GM13976 (cell line): Measurements from ENCODE around the gene IER5.
A peak's percentile ranks its signal among the peaks of the same experiment; 100 is the strongest.

Experiments
- DNase-seq: peaks from one replicate; pipeline ENCODE4 v3.0.0; 2012; ENCODE audit warnings: low spot score
- in situ Hi-C: fragments of 300-500 bp; cut with MboI; formaldehyde crosslinking; loops from one replicate; pipeline ENCODE4 v1.12.0; 2022; ENCODE audit warnings: low sequenced_read_pairs, mixed read lengths, inconsistent platforms; ENCODE audit not compliant: unreplicated experiment
- TF ChIP-seq, protein P1 (sequence below): IDR thresholded peaks from 2 replicates; pipeline ENCODE4 v1.5.1; 2012; ENCODE audit warnings: borderline replicate concordance, mild to moderate bottlenecking; ENCODE audit not compliant: insufficient read depth; ENCODE audit errors: extremely low read depth, missing control alignments, control extremely low read depth

The IER5 gene

DNA sequence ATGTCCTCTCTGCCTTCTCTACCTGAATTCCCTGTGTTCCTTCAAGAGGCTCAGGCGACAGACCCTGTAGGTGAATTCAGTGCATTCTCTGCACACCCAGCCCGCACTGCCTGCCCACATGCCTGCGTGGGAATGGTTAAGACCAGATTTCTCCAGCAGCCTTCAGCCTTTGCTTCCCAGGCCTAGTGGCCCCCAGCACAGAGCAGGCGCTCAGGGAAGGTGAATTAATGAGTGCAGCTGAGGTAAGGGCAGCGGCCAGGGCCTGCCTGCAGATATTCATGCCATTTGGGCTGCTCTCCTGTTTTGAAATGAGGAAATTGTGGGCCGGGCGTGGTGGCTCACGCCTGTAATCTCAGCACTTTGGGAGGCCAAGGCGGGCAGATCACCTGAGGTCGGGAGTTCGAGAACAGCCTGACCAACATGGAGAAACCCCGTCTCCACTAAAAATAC, 45.5 kb downstream of the IER5 start:
- in situ Hi-C loops = no loop called here
- TF ChIP-seq, protein P1, sequence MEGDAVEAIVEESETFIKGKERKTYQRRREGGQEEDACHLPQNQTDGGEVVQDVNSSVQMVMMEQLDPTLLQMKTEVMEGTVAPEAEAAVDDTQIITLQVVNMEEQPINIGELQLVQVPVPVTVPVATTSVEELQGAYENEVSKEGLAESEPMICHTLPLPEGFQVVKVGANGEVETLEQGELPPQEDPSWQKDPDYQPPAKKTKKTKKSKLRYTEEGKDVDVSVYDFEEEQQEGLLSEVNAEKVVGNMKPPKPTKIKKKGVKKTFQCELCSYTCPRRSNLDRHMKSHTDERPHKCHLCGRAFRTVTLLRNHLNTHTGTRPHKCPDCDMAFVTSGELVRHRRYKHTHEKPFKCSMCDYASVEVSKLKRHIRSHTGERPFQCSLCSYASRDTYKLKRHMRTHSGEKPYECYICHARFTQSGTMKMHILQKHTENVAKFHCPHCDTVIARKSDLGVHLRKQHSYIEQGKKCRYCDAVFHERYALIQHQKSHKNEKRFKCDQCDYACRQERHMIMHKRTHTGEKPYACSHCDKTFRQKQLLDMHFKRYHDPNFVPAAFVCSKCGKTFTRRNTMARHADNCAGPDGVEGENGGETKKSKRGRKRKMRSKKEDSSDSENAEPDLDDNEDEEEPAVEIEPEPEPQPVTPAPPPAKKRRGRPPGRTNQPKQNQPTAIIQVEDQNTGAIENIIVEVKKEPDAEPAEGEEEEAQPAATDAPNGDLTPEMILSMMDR = no peak
- DNase-seq = no peak

DNA sequence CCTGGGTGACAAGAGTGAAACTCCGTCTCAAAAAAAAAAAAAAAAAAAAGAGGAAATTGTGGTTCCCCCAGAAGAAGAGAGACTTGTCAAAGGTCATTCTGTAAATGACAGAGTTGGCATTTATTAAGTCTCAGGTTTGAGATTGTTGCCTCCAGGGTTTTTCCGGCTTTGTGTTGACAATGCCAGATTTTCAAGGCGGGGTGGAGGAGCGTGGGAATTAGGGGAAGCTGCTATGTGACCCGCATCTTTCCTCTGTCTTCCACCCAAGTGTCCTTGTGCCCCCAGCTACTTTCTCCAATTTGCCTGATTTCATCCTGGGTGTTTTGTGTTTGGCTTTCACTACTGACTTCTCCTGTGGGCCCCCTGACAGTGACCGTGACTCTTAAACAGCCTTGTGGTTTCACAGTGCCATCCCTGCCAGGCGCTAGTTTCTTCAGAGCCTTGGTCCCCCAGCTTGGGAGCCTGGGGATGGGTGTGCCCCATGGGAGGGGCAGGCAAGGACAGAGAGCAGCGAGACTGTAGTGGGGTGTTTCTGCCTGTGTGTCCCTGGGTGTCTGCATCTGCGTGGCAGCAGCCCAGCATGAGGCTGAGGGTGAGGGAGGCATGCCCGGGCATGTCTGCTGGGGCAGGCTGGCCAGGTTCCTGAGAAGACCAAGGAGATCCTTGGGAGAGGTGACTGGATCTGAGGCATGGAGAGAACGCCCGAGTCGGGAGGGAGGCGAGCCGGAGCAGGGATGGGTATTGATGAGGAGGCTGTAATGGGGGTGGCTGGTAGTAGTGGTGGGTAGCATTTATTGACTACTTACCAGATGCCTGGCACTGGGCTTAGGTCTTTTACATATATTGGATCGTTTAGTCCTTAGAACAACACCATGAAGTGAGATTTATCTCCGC, 46.3 kb downstream of the IER5 start:
- in situ Hi-C loops = loop anchor here (5.0 kb wide), 1 partner anchor 42 kb away; no protein-coding TSS in a partner anchor
- peak; percentile 68 for DNase-seq
- TF ChIP-seq, protein P1 = no peak

DNA sequence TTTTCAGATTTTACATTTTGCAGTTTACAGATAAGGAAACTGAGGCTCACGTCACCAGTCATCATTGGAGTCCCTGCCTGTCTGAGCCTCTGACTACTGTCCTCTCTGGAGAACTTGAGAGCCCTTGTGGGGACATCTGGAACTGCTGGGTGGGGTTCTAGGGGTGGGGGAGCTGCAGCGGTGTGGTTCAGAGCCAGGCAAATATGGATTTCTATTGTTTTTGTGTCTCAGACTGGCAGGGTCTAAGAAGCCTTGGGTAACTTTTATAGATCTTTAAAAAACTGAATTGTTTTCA, 46.9 kb downstream of the IER5 start:
- TF ChIP-seq, protein P1 = no peak
- in situ Hi-C loops = loop anchor here (5.0 kb wide), 1 partner anchor 43 kb away; no protein-coding TSS in a partner anchor
- peak; percentile 52 for DNase-seq

DNA sequence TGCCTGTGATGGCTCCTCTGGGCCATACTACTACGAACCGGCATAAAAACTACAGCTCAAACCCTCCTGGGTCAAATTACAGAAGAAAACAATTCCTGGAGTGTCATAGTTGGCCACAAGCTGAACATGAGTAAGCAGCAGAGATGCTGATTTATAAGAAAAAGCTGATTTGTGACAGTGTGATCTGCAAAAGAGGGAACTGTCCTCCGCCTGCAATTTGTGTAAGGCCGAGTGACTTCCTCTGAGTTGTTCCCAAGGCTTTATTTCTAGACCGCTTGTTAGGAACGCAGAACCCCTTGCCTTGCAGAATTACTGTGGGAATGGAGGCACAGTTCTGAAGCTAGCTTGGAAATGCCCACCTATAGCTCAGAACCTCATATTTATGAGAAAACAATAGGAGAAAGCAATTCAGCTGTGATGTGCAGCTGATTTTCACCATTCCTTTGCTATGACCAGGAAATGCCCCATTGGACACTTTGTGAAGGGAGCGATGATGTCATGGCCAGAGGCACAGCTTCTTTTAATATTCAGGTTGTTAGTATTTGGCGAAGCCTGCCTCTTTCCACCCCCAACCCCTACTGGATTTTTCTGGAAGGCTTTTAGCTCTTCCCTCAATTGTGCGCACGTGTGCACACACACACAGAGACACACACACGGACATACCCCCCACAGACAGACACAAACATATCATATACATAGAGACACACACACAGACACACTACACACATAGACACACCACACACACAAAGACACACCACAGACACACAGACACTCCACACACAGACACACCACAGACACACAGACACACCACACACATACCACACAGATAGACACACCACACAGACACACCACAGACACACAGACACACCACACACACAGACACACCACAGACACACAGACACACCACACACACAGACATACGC, 47.6 kb downstream of the IER5 start:
- in situ Hi-C loops = loop anchor here (5.0 kb wide), 1 partner anchor 44 kb away; no protein-coding TSS in a partner anchor
- no peak for DNase-seq

DNA sequence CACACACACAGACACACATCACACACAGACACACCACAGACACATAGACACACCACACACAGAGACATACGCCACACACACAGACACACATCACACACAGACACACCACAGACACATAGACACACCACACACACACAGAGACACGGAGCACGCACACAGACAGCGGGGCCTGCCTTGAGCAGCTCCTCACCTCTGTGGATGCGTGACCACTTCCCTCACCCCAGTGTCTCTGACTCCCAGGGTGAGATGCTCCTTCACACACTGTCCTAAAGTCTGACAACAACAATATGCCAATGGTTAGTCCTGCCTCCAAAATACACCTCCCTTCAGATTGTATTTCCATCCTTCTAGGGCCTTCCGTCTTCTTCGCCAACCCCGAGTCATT, 48.2 kb downstream of the IER5 start:
- TF ChIP-seq, protein P1 = no peak
- DNase-seq = no peak
- in situ Hi-C loops = loop anchor here (5.0 kb wide), 1 partner anchor 44 kb away; no protein-coding TSS in a partner anchor

More for the DNA sequence above, 47.6 kb downstream of the IER5 start:
- TF ChIP-seq, protein P1 = no peak

DNA sequence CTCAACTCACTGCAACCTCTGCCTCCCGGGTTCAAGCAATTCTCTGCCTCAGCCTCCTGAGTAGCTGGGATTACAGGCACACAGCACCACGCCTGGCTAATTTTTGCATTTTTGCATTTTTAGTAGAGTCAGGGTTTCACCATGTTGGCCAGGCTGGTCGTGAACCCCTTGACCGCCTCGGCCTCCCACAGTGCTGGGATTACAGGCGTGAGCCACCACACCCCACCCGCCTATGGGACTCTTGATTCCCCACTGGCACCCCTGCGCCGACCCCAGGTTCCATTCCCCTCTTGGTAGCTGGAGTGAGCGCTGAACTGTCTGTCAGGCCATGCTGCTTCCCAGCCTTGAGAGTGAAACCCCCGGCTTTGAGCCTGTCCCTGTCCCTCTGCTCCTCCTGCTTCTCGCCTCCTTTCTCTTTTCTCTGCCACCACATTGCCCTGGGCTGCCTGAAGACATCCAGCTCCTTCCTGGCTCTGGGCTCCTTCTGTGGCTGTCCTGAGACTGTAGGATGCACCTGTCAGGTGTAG, 48.8 kb downstream of the IER5 start:
- in situ Hi-C loops = loop anchor here (5.0 kb wide), 1 partner anchor 45 kb away; no protein-coding TSS in a partner anchor
- DNase-seq = no peak
- TF ChIP-seq, protein P1 = no peak
